HuH-7.5 (cell line): ENCODE results near the gene ABL2.
"Not testable (repeated sequence)": the region's sequence is repeated elsewhere in the genome, so short reads cannot be mapped to it uniquely, and the experiment has no call there.

Experiments
- DNase-seq: peaks from one replicate; pipeline ENCODE4 v3.0.0; 2011; ENCODE audit warnings: low spot score

Gene ABL2

GRCh38 chr1:179169616-179170467 lies 59.6 kb downstream of the ABL2 start:
- DNase-seq = no peak

DNA sequence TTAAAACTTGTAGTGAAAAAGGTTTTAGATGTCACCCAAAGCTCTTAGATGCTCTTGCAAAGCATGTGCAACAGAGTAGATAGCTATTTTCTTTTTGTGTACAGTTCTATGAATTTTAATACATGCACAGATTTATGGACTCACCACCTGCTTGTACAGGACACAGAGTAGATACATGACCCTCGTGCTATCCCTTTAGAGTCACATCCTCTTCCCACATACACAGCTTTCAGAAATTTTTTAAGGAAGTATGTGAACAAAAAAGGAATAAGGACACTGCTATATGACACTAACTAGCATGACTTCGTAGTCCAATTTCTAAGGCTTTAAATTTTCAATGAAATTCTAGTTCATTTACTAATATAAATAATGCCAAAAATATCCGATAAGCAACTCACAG lies 60.9 kb downstream of the ABL2 start:
- DNase-seq = no peak

DNA sequence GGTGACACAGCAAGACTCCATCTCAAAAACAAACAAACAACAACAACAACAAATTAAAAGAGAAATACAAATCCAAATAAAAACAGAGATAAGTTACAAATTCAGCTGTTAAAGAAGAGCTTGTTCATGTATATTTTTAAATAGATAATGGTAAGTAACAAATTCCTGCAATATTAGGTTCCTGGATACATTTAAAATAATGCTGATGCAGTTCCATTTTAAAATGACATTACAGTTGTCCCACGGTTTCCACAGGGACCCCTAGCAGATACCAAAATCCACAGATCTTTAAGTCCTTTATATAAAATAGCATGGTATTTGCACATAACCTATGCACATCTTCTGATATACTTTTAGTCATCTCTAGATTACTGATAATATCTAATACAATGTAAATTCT lies 61.5 kb downstream of the ABL2 start:
- DNase-seq = no peak

DNA sequence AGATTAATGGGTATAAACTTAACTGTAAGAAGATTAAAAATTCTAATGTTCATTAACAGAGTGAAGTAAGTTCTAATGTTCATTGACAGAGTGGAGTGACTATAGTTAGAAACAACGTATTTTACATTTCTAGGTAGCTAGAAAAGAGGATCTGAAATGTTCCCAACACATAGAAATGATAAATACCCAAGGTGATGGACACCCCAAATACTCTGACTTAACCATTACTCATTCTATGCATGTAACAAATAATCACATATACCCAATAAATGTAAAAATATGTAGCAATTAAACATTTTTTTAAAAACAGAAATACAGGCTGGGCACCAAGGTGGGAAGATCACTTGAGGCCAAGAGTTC lies 62.1 kb downstream of the ABL2 start:
- no peak for DNase-seq

DNA sequence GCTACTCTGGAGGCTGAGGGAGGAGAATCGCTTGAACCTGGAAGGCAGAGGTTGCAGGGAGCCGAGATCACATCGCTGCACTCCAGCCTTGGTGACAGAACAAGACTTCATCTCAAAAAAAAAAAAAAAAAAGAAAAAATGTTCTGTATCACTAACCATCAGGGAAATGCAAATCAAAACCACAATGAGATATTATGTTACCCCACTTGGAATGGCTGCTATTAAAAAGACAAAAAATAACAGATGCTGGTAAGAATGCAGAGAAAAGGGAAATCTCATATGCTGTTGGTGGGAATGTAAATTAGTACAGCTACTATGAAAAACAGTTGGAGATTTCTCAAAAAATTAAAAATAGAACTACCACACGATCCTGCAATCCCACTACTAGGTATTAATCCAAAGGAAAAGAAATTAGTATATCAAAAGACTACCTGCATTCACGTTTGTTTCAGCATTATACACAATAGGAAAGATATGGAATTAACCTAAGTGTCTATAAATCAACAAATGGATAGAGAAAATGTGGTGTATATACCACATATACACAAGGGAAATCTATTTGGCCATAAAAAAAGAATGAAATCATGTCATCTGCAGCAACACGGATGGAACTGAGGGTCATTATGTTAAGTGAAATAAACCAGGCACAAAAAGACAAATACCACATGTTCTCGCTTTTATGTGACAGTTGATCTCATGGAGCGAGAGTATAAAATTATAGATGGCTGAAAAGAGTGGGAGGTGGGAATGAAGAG lies 62.6 kb downstream of the ABL2 start:
- DNase-seq = no peak

GRCh38 chr1:179164494-179164893 lies 65.0 kb downstream of the ABL2 start:
- no peak for DNase-seq

DNA sequence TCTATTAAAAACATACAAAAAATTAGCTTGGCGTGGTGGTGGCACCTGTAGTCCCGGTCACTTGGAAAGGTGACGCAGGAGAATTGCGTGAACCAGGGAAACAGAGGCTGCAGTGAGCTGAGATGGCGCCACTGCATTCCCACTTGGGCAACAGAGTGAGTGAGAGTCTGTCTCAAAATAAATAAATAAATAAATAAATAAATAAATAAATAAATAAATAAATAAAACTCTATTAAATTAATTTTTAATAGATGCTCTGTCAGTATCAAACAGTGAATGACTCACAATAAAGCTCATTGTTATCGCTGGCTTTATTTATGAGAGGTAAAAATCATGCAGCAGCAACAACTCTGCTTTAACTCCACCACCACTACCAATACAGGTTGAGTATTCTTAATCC lies 72.8 kb downstream of the ABL2 start:
- no peak for DNase-seq

DNA sequence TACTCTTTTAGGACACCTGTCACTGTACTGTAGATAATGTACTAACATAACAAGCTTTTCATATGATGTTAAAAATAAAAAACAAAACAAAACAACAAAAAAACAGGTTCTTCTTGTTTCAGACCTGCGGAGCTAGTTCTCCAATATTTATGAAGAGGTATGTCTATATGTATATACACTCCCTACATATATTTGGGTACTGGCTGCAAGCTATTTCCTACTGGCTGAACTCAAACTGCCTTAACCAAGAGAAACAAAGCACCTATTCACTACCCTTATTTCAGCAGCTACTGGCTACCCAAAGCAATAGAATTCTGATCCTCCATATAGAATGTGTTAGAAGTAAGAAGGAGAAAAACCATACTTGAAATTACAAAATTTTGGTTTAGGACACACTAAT lies 73.5 kb downstream of the ABL2 start:
- DNase-seq = no peak

GRCh38 chr1:179155615-179156014 lies 73.9 kb downstream of the ABL2 start:
- no peak for DNase-seq

GRCh38 chr1:179154437-179154836 lies 75.0 kb downstream of the ABL2 start:
- no peak for DNase-seq

DNA sequence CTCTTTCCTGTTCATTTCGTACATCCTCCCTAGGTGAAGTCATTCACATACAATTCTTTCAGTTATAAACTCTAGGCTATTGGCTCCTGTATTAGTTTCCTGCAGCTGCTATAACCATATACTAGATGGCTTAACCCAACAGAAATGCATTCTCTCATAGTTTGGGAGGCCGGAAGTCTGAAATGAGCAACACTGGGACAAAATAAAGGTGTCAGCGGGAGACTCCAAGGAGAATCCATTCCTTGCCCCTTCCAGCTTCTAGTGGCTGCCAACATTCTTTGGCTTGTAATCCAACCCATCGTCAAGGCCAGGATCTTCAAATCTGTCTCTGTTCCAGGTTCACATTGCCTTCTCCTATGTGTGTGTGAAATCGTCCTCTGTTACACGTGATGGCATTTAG lies 76.3 kb downstream of the ABL2 start:
- no peak for DNase-seq

- DNase-seq = peak; percentile 38
Measured at GRCh38 chr1:179151908-179152682, 77.4 kb downstream of the ABL2 start.

DNA sequence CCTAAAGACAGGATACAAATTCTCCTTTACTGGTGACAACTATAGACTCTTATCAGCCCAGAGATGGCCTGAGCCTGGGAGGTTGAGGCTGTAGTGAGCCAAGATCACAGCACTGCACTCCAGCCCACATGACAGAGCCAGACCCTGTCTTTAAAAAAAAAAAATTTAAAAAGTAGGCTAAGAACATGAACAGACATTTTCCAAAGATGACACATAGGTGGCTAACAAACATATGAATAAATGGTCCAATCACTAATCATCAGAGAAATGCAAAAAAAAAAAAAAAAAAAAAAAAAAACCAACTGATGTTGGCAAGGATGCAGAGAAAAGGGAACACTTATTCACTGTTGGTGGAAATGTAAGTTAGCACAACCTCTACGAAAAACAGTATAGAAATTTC lies 82.6 kb downstream of the ABL2 start:
- no peak for DNase-seq

DNA sequence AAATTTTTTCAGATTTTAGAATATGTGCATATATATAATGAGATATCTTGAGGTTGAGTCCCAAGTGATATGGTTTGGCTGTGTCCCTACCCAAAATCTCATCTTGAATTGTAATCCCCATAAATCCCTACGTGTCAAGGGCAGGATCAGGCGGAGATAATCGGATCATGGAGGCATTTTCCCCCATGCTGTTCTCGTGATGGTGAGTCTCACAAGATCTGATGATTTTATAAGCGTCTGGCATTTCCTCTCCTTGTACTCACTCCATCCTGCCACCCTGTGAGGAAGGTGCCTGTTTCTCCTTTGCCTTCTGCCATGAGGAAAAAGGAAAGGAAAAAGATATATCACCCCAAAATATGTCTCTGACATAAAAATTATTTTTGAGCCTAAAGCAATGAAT lies 83.0 kb downstream of the ABL2 start:
- DNase-seq = no peak

GRCh38 chr1:179145521-179145920 lies 84.0 kb downstream of the ABL2 start:
- no peak for DNase-seq

DNA sequence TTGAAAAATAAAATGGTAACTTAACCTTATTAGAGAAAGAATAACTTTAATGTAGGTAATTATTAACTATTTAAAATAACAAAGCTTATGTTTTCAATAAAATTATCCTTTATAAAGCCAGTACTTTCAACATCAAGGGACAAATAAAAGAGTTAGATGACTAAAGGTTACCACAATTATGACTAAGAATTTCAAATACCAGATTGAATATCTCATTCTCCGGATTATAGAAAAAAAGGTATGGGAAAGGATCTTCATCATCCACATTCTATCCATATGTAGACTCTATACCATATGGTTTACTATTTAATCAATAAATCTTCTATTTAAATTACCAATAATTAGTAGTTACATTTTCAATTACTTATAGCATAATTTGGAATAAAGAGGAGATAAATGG lies 84.9 kb downstream of the ABL2 start:
- DNase-seq = no peak

GRCh38 chr1:179143322-179143721 lies 86.2 kb downstream of the ABL2 start:
- DNase-seq = no peak

DNA sequence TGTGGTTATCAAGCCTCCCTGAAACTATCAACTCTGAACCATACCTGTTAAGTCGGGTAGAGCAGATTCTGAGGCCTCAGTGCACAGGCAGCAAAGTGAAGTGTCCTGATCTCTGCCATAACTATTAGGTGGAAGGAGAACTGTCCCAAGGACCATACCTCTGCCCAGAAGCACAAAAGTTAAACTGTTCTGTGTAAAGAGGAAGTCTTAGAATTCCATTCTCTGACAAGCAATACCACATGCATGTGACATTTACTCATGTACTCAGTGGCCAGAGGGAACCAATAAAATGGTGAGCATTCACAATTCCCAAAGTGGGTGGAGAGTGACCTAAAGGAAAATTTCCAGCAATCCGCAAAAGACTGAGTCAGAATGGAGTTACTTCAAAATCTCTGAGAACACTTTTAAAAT lies 86.6 kb downstream of the ABL2 start:
- no peak for DNase-seq

DNA sequence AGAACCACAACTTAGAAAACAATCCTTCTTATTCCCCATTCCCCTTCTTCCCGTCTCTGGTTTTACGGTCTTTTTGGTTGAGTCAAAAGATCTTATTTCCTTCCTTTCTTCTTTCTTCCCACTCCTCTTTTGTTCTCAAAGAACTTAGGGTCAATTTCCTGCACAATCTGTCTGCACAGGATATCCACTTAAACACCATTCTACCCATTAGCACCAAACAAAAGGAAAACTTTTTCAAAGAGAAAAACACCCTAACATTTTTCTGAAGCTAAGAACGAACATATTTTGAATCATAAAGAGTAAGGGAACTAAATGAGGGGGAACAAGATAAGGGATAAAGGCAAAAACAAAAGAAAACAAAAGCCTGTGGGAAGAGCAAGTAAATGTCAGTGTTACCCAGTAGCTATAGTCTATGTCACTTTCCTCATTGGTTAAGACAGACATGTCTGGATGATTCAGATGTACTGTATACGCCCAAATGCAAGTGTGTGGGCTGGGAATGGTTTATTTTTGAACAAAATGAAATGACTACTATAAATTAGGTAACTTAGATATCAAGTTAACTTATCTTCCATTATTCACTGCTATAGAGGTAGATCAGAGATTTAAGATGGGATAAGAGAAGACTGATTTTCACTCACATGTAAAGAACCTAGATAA lies 87.8 kb downstream of the ABL2 start:
- no peak for DNase-seq

DNA sequence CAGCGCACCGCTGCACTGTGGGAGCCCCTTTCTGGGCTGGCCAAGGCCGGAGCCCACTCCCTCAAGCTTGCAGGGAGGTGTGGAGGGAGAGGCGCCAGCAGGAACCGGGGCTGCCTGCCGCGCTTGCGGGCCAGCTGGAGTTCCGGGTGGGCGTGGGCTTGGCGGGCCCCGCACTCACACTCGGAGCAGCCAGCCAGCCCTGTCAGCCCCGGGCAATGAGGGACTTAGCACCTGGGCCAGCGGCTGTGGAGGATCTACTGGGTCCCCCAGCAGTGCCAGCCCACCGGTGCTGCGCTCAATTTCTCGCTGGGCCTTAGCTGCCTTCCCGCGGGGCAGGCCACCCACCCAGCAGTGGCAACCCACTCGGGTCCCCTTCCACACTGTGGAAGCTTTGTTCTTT lies 90.7 kb downstream of the ABL2 start:
- DNase-seq = not testable (repeated sequence)

DNA sequence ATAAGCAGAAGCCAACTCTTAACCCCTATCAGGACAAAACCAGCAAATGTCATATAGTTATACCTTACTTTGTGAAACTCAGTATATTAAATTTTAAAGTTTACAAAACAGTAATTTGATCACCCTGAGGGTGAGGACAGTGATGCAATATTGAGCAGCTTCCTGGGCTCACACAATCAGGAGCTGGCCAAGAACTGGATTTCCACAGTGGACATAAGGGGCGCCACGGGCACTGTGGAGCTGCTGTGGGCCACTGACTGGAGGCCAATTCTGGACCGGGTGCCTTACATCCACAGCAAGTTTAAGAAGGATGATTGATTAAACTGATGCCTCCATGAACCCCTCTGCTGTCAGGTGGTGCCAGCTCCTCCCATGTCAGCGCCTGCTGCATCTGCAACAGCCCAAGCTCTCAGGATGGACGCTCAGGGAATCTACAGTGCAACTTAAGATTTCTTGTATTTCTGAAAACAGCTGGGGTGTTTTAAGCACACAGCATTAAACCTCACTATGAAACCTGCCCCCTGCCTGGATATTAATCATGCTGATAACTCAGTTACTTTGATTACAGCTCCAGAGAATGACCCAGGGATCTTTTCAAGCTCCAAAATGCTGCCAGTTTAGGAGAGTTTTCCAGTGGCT lies 91.7 kb downstream of the ABL2 start:
- DNase-seq = no peak

- not testable (repeated sequence) for DNase-seq
Measured at GRCh38 chr1:179135707-179136106, 93.8 kb downstream of the ABL2 start.
